ENCODE data around the gene CDCP1.
"Not testable (repeated sequence)": the region's sequence is repeated elsewhere in the genome, so short reads cannot be mapped to it uniquely, and the experiment has no call there.

CDCP1 gene

DNA sequence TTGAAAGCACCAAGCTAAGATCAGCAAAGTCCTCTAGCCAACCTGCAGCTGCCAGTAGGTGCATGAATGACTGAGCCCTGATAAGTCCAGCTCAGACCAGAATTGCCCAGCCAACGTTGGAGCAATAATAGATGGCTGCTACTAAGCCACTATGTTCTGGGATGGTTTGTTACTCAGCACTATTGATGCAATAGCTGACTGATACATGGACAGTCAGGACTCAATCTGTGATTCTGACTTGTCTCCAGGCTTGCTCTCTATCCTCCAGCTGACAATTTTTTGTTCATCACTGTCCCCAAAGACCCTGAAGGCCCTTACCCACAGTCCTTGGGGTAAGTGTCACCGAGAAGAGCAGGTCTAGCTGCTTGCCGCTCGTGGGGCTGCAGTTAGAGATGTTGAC is 55.3 kb downstream of the CDCP1 start:
- Mint-ChIP-seq H3K4me3 (no peak overlapping the region), H3K4me1 (ENCODE audit: low read depth in 2 of 2) (peaks cover 0 to 3% of the 10 kb centered on the region in 2 donors), H3K36me3 (ENCODE audit: insufficient read depth) (no peaks in the 10 kb centered on the region), H3K27me3 (peaks cover 31 to 35% of the 10 kb centered on the region in 2 donors), H3K9me3 (no peaks in the 10 kb centered on the region), H3K27ac (no peak overlapping the region)
- ATAC-seq (replicated peaks) (no peak), DNase-seq (no peak)

DNA sequence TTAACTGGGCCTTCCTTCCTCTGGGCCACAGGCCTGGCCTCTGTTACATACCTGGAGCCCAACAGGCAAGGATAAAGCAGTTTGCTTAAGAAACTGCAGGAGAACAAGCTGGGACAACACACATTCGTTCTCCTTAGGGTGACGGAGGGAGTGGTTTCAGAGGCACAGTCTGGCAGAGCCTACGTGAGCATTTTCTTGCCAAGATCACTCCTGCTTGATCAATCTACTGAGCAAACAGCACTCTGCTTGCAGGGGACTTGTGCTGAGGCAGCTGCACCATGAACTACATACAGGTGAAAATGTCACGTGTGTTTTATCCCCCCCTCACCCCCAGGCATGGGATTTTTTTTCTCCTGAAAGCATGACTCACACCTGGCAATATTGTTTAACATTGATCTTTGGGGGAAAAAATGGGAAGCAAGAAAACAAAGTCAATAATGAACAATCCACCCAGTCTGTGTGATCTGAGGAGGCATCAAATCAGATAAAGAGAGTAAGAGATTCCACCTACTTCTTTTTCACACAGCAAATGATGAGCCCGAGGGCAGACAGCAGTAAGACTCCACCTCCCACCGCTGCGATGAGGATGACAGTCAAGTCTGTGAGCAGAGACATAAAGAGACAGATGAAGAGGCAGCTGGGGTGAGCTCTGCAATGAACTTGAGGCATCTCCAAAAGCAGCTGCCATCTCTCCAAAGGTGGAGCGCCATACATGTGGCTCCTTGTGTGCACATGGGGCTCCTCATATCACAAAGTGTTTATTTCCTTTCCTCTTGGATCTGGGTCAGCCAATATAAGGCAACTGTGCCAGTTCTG is 57.4 kb downstream of the CDCP1 start:
- Mint-ChIP-seq H3K4me3 (no peak overlapping the region), H3K36me3 (ENCODE audit: insufficient read depth) (no peaks in the 10 kb centered on the region), H3K4me1 (ENCODE audit: low read depth in 2 of 2) (no peaks in the 10 kb centered on the region), H3K9me3 (no peaks in the 10 kb centered on the region), H3K27me3 (peaks cover 12 to 19% of the 10 kb centered on the region in 2 donors), H3K27ac (no peak overlapping the region)
- ATAC-seq (replicated peaks) (no peak), DNase-seq (no peak)

- DNase-seq (no peak), ATAC-seq (replicated peaks) (no peak)
- Mint-ChIP-seq H3K4me1 (ENCODE audit: low read depth in 2 of 2) (no peaks in the 10 kb centered on the region), H3K27ac (no peak overlapping the region), H3K9me3 (no peaks in the 10 kb centered on the region), H3K4me3 (no peak overlapping the region), H3K27me3 (peaks cover 0 to 19% of the 10 kb centered on the region in 2 donors), H3K36me3 (ENCODE audit: insufficient read depth) (no peaks in the 10 kb centered on the region)
Observed at GRCh38 chr3:45087155-45087554, 59.0 kb downstream of the CDCP1 start.

GRCh38 chr3:45084820-45085816 is 61.1 kb downstream of the CDCP1 start:
- no peak overlapping the region for H3K4me3 Mint-ChIP-seq
- no peaks in the 10 kb centered on the region for H3K4me1 Mint-ChIP-seq (ENCODE audit: low read depth in 2 of 2)
- no peak overlapping the region for H3K27ac Mint-ChIP-seq
- H3K9me3 Mint-ChIP-seq, result no peaks in the 10 kb centered on the region
- ATAC-seq (replicated peaks), result no peak
- H3K27me3 Mint-ChIP-seq, result peaks cover 0 to 19% of the 10 kb centered on the region in 2 donors
- H3K36me3 Mint-ChIP-seq (ENCODE audit: insufficient read depth), result no peaks in the 10 kb centered on the region
- DNase-seq, result no peak

GRCh38 chr3:45084361-45084760 is 61.8 kb downstream of the CDCP1 start:
- no peak overlapping the region for H3K27ac Mint-ChIP-seq
- no peak for DNase-seq
- ATAC-seq (replicated peaks), result no peak
- no peaks in the 10 kb centered on the region for H3K4me1 Mint-ChIP-seq (ENCODE audit: low read depth in 2 of 2)
- no peak overlapping the region for H3K4me3 Mint-ChIP-seq
- no peaks in the 10 kb centered on the region for H3K36me3 Mint-ChIP-seq (ENCODE audit: insufficient read depth)
- H3K9me3 Mint-ChIP-seq, result no peaks in the 10 kb centered on the region
- H3K27me3 Mint-ChIP-seq, result peaks cover 0 to 19% of the 10 kb centered on the region in 2 donors

GRCh38 chr3:45083023-45083422 is 63.2 kb downstream of the CDCP1 start:
- no peak for DNase-seq
- H3K4me3 Mint-ChIP-seq, result no peak overlapping the region
- ATAC-seq (replicated peaks), result no peak
- peaks cover 0 to 19% of the 10 kb centered on the region in 2 donors for H3K27me3 Mint-ChIP-seq
- no peaks in the 10 kb centered on the region for H3K4me1 Mint-ChIP-seq (ENCODE audit: low read depth in 2 of 2)
- H3K9me3 Mint-ChIP-seq, result no peaks in the 10 kb centered on the region
- H3K36me3 Mint-ChIP-seq (ENCODE audit: insufficient read depth), result no peaks in the 10 kb centered on the region
- no peak overlapping the region for H3K27ac Mint-ChIP-seq

GRCh38 chr3:45082142-45082538 is 64.0 kb downstream of the CDCP1 start:
- Mint-ChIP-seq H3K4me3 (no peak overlapping the region), H3K9me3 (no peaks in the 10 kb centered on the region), H3K27ac (no peak overlapping the region), H3K4me1 (ENCODE audit: low read depth in 2 of 2) (no peaks in the 10 kb centered on the region), H3K27me3 (peaks cover 0 to 19% of the 10 kb centered on the region in 2 donors), H3K36me3 (ENCODE audit: insufficient read depth) (no peaks in the 10 kb centered on the region)
- no peak for ATAC-seq (replicated peaks)
- DNase-seq, result no peak

DNA sequence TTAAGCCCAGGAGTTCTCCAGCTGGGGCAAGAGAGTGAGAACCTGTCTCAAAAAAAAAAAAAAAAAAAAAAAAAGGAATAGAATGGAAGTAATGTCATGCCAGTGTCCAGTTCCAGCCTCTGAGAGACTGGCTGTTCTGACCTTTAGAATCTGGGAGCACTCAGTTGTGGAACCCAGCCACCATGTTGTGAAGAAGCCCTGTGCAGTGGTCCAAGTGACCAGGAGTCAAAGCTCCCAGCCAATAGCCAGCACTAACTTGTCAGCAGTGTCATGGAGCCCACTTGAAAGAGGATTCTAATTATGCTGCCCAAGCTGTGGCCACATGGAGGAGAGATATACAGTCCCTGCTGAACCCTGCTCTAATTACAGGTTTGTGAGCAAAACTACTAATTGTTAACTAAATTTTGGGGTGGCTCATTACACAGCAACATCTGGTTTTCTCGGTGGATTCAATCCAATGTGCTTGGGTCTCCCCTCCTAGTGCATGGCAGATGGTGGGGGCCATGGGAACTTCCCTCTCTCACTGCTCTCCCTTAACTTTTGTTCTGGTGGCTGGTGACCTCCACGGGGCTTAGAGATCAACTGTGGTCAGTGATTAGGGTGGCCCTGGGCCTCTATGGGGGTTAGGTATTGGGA is 64.6 kb downstream of the CDCP1 start:
- Mint-ChIP-seq H3K27ac (no peak overlapping the region), H3K9me3 (no peaks in the 10 kb centered on the region)
- ATAC-seq (replicated peaks), result no peak

GRCh38 chr3:45080824-45081223 is 65.4 kb downstream of the CDCP1 start:
- Mint-ChIP-seq H3K27me3 (peaks cover 0 to 19% of the 10 kb centered on the region in 2 donors), H3K4me3 (no peak overlapping the region), H3K27ac (no peak overlapping the region), H3K9me3 (no peaks in the 10 kb centered on the region), H3K36me3 (ENCODE audit: insufficient read depth) (no peaks in the 10 kb centered on the region), H3K4me1 (ENCODE audit: low read depth in 2 of 2) (no peaks in the 10 kb centered on the region)
- DNase-seq (no peak), ATAC-seq (replicated peaks) (no peak)

More for the DNA sequence above, 64.6 kb downstream of the CDCP1 start:
- Mint-ChIP-seq H3K27me3 (peaks cover 0 to 19% of the 10 kb centered on the region in 2 donors), H3K4me3 (no peak overlapping the region), H3K36me3 (ENCODE audit: insufficient read depth) (no peaks in the 10 kb centered on the region), H3K4me1 (ENCODE audit: low read depth in 2 of 2) (no peaks in the 10 kb centered on the region)
- DNase-seq, result no peak

GRCh38 chr3:45079715-45080114 is 66.5 kb downstream of the CDCP1 start:
- Mint-ChIP-seq H3K4me3 (no peak overlapping the region), H3K36me3 (ENCODE audit: insufficient read depth) (no peaks in the 10 kb centered on the region), H3K27me3 (peaks cover under 1 to 19% of the 10 kb centered on the region in 2 donors), H3K4me1 (ENCODE audit: low read depth in 2 of 2) (no peaks in the 10 kb centered on the region), H3K27ac (no peak overlapping the region), H3K9me3 (no peaks in the 10 kb centered on the region)
- DNase-seq (no peak), ATAC-seq (replicated peaks) (no peak)

DNA sequence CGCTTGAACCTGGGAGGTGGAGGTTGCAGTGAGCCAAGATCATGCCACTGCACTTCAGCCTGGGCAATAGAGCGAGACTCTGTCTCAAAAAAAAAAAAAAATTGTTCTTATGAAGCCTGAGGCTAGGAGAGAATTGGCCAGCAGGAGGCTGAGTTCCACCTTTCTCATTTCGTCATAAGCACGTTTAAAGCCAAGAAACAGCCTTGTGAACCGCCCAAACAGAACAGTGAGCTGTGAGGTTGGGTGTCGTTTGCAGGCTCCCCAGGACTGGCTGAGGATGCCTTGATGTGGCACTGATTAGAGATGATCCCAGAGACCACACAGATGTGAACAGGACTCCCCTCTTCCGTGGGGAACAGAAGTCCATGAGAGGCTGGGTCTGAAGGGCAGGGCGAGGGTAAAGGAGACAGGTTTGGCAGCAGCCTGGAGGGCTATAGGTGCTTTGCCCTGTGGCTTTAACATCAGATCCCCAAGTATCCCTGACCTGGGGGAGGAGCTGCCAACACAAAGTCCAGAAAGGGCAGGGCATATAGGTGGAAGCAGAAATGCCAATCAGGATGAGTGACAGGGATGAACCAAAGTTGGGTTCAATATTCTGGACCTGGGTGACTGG is 67.2 kb downstream of the CDCP1 start:
- ATAC-seq (replicated peaks) (no peak), DNase-seq (no peak)
- H3K27me3 Mint-ChIP-seq, result peaks cover 7 to 23% of the 10 kb centered on the region in 2 donors
- H3K9me3 Mint-ChIP-seq, result no peaks in the 10 kb centered on the region
- H3K4me3 Mint-ChIP-seq, result no peak overlapping the region
- H3K27ac Mint-ChIP-seq, result no peak overlapping the region
- no peaks in the 10 kb centered on the region for H3K36me3 Mint-ChIP-seq (ENCODE audit: insufficient read depth)
- no peaks in the 10 kb centered on the region for H3K4me1 Mint-ChIP-seq (ENCODE audit: low read depth in 2 of 2)

GRCh38 chr3:45078256-45078655 is 67.9 kb downstream of the CDCP1 start:
- not testable (repeated sequence) for H3K4me1 Mint-ChIP-seq (ENCODE audit: low read depth in 2 of 2); H3K36me3 Mint-ChIP-seq (ENCODE audit: insufficient read depth); DNase-seq; ATAC-seq (replicated peaks); H3K4me3 Mint-ChIP-seq; H3K9me3 Mint-ChIP-seq; H3K27ac Mint-ChIP-seq
- H3K27me3 Mint-ChIP-seq, result peaks cover 13 to 23% of the 10 kb centered on the region in 2 donors

Data from effector memory CD8-positive, alpha-beta T cell (primary cell).